Neural cell (in vitro differentiated cells): Measurements from ENCODE around the gene MDM1.

ENCODE experiments used
- CTCF ChIP-seq: fragments of 450-650 bp; IDR thresholded peaks from 2 replicates; pipeline ENCODE4 v1.5.1; 2014; ENCODE audit warnings: antibody characterized with exemption, mild to moderate bottlenecking, moderate library complexity; ENCODE audit not compliant: poor library complexity, severe bottlenecking
- EZH2 ChIP-seq: fragments of 200-600, 300-800 bp; shearing (Covaris generic), sonication (generic); IDR thresholded peaks from 2 replicates; pipeline ENCODE4 v1.6.1; 2014; ENCODE audit warnings: antibody characterized with exemption, low read length, borderline replicate concordance, mild to moderate bottlenecking; ENCODE audit not compliant: insufficient read depth, poor library complexity, severe bottlenecking
- MXI1 ChIP-seq: fragments of 450-650 bp; conservative IDR thresholded peaks from 2 replicates; pipeline ENCODE4 v1.6.1; 2014; ENCODE audit warnings: antibody characterized with exemption, mild to moderate bottlenecking; ENCODE audit not compliant: poor library complexity, severe bottlenecking
- RAD21 ChIP-seq: fragments of 450-650 bp; conservative IDR thresholded peaks from 2 replicates; pipeline ENCODE4 v1.6.1; 2014; ENCODE audit warnings: antibody characterized with exemption, mild to moderate bottlenecking, moderate library complexity
- TAF1 ChIP-seq: IDR thresholded peaks from 2 replicates; pipeline ENCODE4 v1.6.1; 2012; ENCODE audit warnings: low read depth

- TF ChIP-seq TAF1 (no peak), CTCF (no peak), EZH2 (no peak), MXI1 (no peak), RAD21 (no peak)
Observed at GRCh38 chr12:68370667-68371066, 38.5 kb upstream of the MDM1 start.
